Measurements from ENCODE around the gene CCDC83. TPM values are rescaled to one million over a fixed set of nuclear protein-coding genes. Genes with fewer than 3 reads are reported as not detected.

CCDC83 gene
- total and polyA plus RNA-seq, 9 of the 15 experiments (the other 6 are each of a cell fraction or from before 2014, with no cell fraction given): not detected

GRCh38 chr11:85829172-85829571 lies 26.0 kb upstream of the CCDC83 start:
- BruUV-seq (replicated peaks): no TSS peak
- Histone ChIP-seq H3K9me3 (replicated peaks; ENCODE audit: control insufficient read depth, insufficient read depth, low read depth, low read length) (no peaks in the 10 kb centered on the region), H3K4me2 (ENCODE audit: insufficient read depth, low read length) (no peak overlapping the region), H3K36me3 (ENCODE audit: control insufficient read depth, insufficient read depth, low read length) (no peaks in the 10 kb centered on the region), H3K9me1 (ENCODE audit: control insufficient read depth, insufficient read depth, low read length) (no peaks in the 10 kb centered on the region), H2AFZ (ENCODE audit: low read depth, low read length) (no peak overlapping the region), H3K4me3 (no peak overlapping the region), H4K20me1 (replicated peaks; ENCODE audit: control insufficient read depth, insufficient read depth, low read length) (no peaks in the 10 kb centered on the region), H3K27ac (ENCODE audit: extremely low read depth, low read depth, low read length) (no peak overlapping the region), H3K79me2 (ENCODE audit: control insufficient read depth, insufficient read depth, low read length) (no peaks in the 10 kb centered on the region), H3K9ac (ENCODE audit: insufficient read depth in 1 of 2, low read depth in 2 of 2, low read length in 2 of 2) (no peak overlapping the region), H3K4me1 (replicated peaks in 1 of 2; ENCODE audit: control insufficient read depth in 2 of 2, insufficient read depth in 2 of 2, low read length in 2 of 2) (no peaks in the 10 kb centered on the region), H3K27me3 (ENCODE audit: control insufficient read depth in 2 of 2, insufficient read depth in 2 of 2, low read length in 2 of 2) (peaks cover 10 to 17% of the 10 kb centered on the region in 2 experiments; a peak in 4 of 5 replicates)
- DNase-seq (ENCODE audit: extremely low read depth in 1 of 4, low spot score in 3 of 4) (no peak), ATAC-seq (no peak), FAIRE-seq (no peak)
- WGBS (ENCODE audit: insufficient coverage, low coverage, missing lambda C conversion rate): 0% methylated on average over 2 of the region's 2 CpGs
- ChIA-PET CTCF (ENCODE audit: low intra/inter-chr PET ratio) (no interaction called here), POLR2A (interaction anchor here (0.6 kb wide), 1 partner anchor 116 kb away, joined by 3 read pairs; no protein-coding TSS in a partner anchor)
- intact Hi-C loops (cut with micrococcal nuclease): loop anchor here (10.0 kb wide), 1 partner anchor 234 kb away; no protein-coding TSS in a partner anchor
- TF ChIP-seq ZNF778 (CRISPR knock-in tag; IDR thresholded peaks at IDR 0.05) (no peak), ZNF146 (CRISPR knock-in tag; IDR thresholded peaks at IDR 0.05; ENCODE audit: unreplicated experiment) (peak; percentile 68), PHF8 (IDR thresholded peaks at IDR 0.05; ENCODE audit: borderline replicate concordance, low read length) (no peak)
- in situ Hi-C loops (cut with MboI): no loop called here

- in situ Hi-C loops (cut with MboI): no loop called here
- H3K27me3 ChIP-seq (ENCODE audit: control insufficient read depth in 2 of 2, insufficient read depth in 2 of 2, low read length in 2 of 2): peaks cover 4 to 10% of the 10 kb centered on the region in 2 experiments; a peak in 3 of 5 replicates
- no peak overlapping the region for H3K4me2 ChIP-seq (ENCODE audit: insufficient read depth, low read length)
- no peak overlapping the region for H2AFZ ChIP-seq (ENCODE audit: low read depth, low read length)
- H3K9ac ChIP-seq (ENCODE audit: insufficient read depth in 1 of 2, low read depth in 2 of 2, low read length in 2 of 2): no peak overlapping the region
- no peaks in the 10 kb centered on the region for H3K9me3 ChIP-seq (replicated peaks; ENCODE audit: control insufficient read depth, insufficient read depth, low read depth, low read length)
- ChIA-PET CTCF (ENCODE audit: low intra/inter-chr PET ratio) (no interaction called here), POLR2A (interaction anchor here (1.0 kb wide), 1 partner anchor 20 kb away, joined by 3 read pairs; no protein-coding TSS in a partner anchor)
- no peak overlapping the region for H3K27ac ChIP-seq (ENCODE audit: extremely low read depth, low read depth, low read length)
- no peaks in the 10 kb centered on the region for H3K4me1 ChIP-seq (replicated peaks in 1 of 2; ENCODE audit: control insufficient read depth in 2 of 2, insufficient read depth in 2 of 2, low read length in 2 of 2)
- ATAC-seq (no peak), FAIRE-seq (no peak), DNase-seq (ENCODE audit: extremely low read depth in 1 of 4, low spot score in 3 of 4) (no peak)
- no peaks in the 10 kb centered on the region for H3K9me1 ChIP-seq (ENCODE audit: control insufficient read depth, insufficient read depth, low read length)
- no peaks in the 10 kb centered on the region for H4K20me1 ChIP-seq (replicated peaks; ENCODE audit: control insufficient read depth, insufficient read depth, low read length)
- no peaks in the 10 kb centered on the region for H3K79me2 ChIP-seq (ENCODE audit: control insufficient read depth, insufficient read depth, low read length)
- no peaks in the 10 kb centered on the region for H3K36me3 ChIP-seq (ENCODE audit: control insufficient read depth, insufficient read depth, low read length)
- intact Hi-C loops (cut with micrococcal nuclease): no loop called here
- no TSS peak for BruUV-seq (replicated peaks)
- no peak overlapping the region for H3K4me3 ChIP-seq
- no peak for TF ChIP-seq PCBP2 (IDR thresholded peaks at IDR 0.05; ENCODE audit: low read depth, low read length, poor library complexity, severe bottlenecking)
- TF ChIP-seq MBD1 (CRISPR knock-in tag; IDR thresholded peaks at IDR 0.05): no peak
Measured at GRCh38 chr11:85831050-85831449, 24.1 kb upstream of the CCDC83 start.

Measured in K562 (cell line).